ENCODE data around the gene TAF9.
A peak's percentile ranks its signal among the peaks of the same experiment; 100 is the strongest.
"Not testable (repeated sequence)": the region's sequence is repeated elsewhere in the genome, so short reads cannot be mapped to it uniquely, and the experiment has no call there.

The TAF9 gene

DNA sequence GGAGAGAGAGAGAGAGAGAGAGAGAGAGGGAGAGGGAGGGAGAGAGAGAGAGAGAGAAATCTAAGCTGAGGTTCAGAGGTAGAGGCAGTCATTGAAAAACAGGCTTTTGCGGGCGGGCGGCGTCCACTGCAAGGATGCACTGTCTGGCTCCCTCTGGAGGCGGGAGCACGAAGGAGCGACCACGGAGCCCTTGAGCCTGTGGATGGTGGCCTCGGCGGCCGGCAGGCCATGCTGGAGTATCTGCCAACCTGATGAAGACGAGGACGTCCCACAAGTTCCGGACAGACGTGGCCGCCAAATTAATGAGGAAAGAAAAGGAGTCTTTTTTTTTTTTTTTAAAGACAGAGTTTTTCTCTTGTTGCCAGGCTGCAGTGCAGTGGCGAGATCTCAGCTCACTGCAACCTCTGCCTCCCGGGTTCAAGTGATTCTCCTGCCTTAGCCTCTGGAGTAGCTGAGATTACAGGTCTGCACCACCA lies 34.5 kb downstream of the TAF9 start (continued):
- TF ChIP-seq, protein P1, sequence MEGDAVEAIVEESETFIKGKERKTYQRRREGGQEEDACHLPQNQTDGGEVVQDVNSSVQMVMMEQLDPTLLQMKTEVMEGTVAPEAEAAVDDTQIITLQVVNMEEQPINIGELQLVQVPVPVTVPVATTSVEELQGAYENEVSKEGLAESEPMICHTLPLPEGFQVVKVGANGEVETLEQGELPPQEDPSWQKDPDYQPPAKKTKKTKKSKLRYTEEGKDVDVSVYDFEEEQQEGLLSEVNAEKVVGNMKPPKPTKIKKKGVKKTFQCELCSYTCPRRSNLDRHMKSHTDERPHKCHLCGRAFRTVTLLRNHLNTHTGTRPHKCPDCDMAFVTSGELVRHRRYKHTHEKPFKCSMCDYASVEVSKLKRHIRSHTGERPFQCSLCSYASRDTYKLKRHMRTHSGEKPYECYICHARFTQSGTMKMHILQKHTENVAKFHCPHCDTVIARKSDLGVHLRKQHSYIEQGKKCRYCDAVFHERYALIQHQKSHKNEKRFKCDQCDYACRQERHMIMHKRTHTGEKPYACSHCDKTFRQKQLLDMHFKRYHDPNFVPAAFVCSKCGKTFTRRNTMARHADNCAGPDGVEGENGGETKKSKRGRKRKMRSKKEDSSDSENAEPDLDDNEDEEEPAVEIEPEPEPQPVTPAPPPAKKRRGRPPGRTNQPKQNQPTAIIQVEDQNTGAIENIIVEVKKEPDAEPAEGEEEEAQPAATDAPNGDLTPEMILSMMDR (tag by site-specific recombination; IDR thresholded peaks at IDR 0.05) = peak; percentile 82
- TF ChIP-seq ZNF157 (tag by site-specific recombination; IDR thresholded peaks at IDR 0.05) = no peak

DNA sequence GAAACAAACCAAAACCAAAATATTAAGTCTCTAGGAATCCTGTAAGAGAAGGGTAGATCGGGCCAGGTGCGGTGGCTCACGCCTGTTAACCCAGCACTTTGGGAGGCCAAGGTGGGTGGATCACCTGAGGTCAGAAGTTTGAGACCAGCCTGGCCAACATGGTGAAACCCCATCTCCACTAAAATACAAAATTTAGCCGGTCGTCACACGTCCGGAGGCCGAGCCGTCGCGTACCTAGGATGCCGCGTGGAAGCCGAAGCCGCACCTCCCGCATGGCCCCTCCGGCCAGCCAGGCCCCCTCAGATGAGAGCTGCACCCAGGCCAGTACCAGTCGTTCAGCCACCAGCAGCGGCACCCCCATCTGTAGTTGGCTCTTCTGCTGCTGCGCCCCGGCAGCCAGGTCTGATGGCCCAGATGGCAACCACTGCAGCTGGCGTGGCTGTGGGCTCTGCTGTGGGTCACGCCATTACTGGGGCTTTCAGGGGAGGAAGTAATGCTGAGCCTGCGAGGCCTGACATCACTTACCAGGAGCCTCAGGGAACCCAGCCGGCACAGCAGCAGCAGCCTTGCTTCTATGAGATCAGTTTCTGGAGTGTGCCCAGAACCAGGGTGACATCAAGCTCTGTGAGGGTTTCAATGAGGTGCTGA lies 35.5 kb downstream of the TAF9 start:
- POLR2A ChIA-PET = interaction anchor here (0.6 to 1.4 kb wide), 3 partner anchors 15 to 240 kb away, joined by 3 to 4 read pairs (median 3); partner anchors contain the start of gene SLC30A5
- not testable (repeated sequence) for H3K4me3 ChIP-seq (ENCODE audit: low read depth, low read length); H3K36me3 ChIP-seq (ENCODE audit: control insufficient read depth in 2 of 2, insufficient read depth in 1 of 2, low read length in 2 of 2); H3K27ac ChIP-seq (ENCODE audit: extremely low read depth, low read depth, low read length); H3K4me1 ChIP-seq (ENCODE audit: control insufficient read depth, insufficient read depth, low read length); H3K9me3 ChIP-seq (ENCODE audit: control insufficient read depth, insufficient read depth, low read depth, low read length)
- CTCF ChIA-PET = interaction anchor here (0.6 to 2.7 kb wide), 14 partner anchors 14 to 798 kb away, joined by 3 to 12 read pairs (median 3); partner anchors contain the start of gene SLC30A5
- TF ChIP-seq, protein P2, sequence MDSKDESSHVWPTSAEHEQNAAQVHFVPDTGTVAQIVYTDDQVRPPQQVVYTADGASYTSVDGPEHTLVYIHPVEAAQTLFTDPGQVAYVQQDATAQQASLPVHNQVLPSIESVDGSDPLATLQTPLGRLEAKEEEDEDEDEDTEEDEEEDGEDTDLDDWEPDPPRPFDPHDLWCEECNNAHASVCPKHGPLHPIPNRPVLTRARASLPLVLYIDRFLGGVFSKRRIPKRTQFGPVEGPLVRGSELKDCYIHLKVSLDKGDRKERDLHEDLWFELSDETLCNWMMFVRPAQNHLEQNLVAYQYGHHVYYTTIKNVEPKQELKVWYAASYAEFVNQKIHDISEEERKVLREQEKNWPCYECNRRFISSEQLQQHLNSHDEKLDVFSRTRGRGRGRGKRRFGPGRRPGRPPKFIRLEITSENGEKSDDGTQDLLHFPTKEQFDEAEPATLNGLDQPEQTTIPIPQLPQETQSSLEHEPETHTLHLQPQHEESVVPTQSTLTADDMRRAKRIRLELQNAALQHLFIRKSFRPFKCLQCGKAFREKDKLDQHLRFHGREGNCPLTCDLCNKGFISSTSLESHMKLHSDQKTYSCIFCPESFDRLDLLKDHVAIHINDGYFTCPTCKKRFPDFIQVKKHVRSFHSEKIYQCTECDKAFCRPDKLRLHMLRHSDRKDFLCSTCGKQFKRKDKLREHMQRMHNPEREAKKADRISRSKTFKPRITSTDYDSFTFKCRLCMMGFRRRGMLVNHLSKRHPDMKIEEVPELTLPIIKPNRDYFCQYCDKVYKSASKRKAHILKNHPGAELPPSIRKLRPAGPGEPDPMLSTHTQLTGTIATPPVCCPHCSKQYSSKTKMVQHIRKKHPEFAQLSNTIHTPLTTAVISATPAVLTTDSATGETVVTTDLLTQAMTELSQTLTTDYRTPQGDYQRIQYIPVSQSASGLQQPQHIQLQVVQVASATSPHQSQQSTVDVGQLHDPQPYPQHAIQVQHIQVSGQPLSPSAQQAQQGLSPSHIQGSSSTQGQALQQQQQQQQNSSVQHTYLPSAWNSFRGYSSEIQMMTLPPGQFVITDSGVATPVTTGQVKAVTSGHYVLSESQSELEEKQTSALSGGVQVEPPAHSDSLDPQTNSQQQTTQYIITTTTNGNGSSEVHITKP (tag by site-specific recombination; IDR thresholded peaks at IDR 0.05) = peak; percentile 67

DNA sequence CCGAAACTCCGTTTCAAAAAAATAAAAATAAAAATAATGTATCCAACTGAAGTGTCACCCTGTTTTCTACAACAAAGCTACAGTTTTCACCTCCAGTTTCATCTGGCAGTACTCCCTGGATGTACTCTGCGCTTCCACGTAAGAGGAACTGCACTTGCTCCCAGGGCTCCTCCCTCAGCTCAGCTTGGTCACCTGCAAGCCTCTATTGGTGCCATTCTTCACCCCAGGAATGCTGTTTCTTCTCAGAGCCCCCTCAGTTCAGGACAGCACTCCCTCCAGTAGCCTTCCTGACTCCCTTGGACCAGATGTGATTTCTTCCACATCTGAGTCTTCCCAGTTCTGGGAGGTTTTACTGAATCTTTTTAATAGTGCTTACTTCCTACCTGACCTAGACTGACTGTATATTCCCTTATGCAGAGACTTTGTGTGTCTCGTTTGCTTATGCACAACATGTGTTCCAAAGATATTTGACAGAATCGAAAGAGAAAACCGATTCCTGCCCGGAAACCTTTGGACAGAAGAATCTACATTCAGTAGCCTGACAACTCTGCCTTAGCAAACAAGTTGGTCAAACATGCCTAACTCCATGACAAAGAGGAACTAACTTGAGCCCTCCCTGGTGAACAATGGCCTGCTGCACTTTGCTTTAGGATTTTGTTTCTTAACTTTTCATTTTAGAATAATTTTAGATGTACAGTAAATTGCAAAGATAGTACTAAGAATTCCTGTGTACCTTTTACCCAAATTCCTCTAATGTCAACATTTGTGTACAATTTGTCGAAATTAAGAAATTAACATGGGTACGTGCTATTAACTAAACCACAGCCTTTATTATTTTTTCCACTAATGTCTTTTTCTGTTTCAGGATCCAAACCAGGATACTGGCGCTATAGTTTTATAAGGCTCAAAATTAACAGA lies 37.5 kb downstream of the TAF9 start:
- Histone ChIP-seq H3K4me3 (ENCODE audit: low read depth, low read length) (peak overlapping the region; percentile 89), H3K4me1 (ENCODE audit: control insufficient read depth, insufficient read depth, low read length) (peaks cover 5% of the 10 kb centered on the region; the same call in 1 of the 2 replicates), H3K9me3 (ENCODE audit: control insufficient read depth, insufficient read depth, low read depth, low read length) (no peaks in the 10 kb centered on the region), H3K36me3 (ENCODE audit: control insufficient read depth in 2 of 2, insufficient read depth in 1 of 2, low read length in 2 of 2) (no peaks in the 10 kb centered on the region), H3K27ac (ENCODE audit: extremely low read depth, low read depth, low read length) (no peak overlapping the region)
- TF ChIP-seq ZNF16 (tag by site-specific recombination; IDR thresholded peaks at IDR 0.05; ENCODE audit: low read depth) = no peak
- TF ChIP-seq ZNF157 (tag by site-specific recombination; IDR thresholded peaks at IDR 0.05) = no peak
- TF ChIP-seq, protein P3, sequence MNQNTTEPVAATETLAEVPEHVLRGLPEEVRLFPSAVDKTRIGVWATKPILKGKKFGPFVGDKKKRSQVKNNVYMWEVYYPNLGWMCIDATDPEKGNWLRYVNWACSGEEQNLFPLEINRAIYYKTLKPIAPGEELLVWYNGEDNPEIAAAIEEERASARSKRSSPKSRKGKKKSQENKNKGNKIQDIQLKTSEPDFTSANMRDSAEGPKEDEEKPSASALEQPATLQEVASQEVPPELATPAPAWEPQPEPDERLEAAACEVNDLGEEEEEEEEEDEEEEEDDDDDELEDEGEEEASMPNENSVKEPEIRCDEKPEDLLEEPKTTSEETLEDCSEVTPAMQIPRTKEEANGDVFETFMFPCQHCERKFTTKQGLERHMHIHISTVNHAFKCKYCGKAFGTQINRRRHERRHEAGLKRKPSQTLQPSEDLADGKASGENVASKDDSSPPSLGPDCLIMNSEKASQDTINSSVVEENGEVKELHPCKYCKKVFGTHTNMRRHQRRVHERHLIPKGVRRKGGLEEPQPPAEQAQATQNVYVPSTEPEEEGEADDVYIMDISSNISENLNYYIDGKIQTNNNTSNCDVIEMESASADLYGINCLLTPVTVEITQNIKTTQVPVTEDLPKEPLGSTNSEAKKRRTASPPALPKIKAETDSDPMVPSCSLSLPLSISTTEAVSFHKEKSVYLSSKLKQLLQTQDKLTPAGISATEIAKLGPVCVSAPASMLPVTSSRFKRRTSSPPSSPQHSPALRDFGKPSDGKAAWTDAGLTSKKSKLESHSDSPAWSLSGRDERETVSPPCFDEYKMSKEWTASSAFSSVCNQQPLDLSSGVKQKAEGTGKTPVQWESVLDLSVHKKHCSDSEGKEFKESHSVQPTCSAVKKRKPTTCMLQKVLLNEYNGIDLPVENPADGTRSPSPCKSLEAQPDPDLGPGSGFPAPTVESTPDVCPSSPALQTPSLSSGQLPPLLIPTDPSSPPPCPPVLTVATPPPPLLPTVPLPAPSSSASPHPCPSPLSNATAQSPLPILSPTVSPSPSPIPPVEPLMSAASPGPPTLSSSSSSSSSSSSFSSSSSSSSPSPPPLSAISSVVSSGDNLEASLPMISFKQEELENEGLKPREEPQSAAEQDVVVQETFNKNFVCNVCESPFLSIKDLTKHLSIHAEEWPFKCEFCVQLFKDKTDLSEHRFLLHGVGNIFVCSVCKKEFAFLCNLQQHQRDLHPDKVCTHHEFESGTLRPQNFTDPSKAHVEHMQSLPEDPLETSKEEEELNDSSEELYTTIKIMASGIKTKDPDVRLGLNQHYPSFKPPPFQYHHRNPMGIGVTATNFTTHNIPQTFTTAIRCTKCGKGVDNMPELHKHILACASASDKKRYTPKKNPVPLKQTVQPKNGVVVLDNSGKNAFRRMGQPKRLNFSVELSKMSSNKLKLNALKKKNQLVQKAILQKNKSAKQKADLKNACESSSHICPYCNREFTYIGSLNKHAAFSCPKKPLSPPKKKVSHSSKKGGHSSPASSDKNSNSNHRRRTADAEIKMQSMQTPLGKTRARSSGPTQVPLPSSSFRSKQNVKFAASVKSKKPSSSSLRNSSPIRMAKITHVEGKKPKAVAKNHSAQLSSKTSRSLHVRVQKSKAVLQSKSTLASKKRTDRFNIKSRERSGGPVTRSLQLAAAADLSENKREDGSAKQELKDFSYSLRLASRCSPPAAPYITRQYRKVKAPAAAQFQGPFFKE (tag by site-specific recombination; IDR thresholded peaks at IDR 0.05; ENCODE audit: borderline replicate concordance) = no peak
- TF ChIP-seq YY2 (tag by site-specific recombination; IDR thresholded peaks at IDR 0.05) = no peak
- no peak for TF ChIP-seq BCL11B (tag by site-specific recombination; IDR thresholded peaks at IDR 0.05; ENCODE audit: low read depth)
- no peak for TF ChIP-seq ZNF112 (tag by site-specific recombination; IDR thresholded peaks at IDR 0.05)
- TF ChIP-seq ZNF76 (tag by site-specific recombination; IDR thresholded peaks at IDR 0.05; ENCODE audit: borderline replicate concordance, low read depth) = no peak
- no peak for TF ChIP-seq ZNF121 (tag by site-specific recombination; IDR thresholded peaks at IDR 0.05)
- TF ChIP-seq KLF1 (tag by site-specific recombination; IDR thresholded peaks at IDR 0.05) = no peak
- peak; percentile 85 for TF ChIP-seq SCRT2 (tag by site-specific recombination; IDR thresholded peaks at IDR 0.05)
- 0 out of 2 replicates have a peak, but pooled peaks have one; percentile 42 for TF ChIP-seq SCRT1 (tag by site-specific recombination; IDR thresholded peaks at IDR 0.05; ENCODE audit: borderline replicate concordance)
- TF ChIP-seq, protein P4, sequence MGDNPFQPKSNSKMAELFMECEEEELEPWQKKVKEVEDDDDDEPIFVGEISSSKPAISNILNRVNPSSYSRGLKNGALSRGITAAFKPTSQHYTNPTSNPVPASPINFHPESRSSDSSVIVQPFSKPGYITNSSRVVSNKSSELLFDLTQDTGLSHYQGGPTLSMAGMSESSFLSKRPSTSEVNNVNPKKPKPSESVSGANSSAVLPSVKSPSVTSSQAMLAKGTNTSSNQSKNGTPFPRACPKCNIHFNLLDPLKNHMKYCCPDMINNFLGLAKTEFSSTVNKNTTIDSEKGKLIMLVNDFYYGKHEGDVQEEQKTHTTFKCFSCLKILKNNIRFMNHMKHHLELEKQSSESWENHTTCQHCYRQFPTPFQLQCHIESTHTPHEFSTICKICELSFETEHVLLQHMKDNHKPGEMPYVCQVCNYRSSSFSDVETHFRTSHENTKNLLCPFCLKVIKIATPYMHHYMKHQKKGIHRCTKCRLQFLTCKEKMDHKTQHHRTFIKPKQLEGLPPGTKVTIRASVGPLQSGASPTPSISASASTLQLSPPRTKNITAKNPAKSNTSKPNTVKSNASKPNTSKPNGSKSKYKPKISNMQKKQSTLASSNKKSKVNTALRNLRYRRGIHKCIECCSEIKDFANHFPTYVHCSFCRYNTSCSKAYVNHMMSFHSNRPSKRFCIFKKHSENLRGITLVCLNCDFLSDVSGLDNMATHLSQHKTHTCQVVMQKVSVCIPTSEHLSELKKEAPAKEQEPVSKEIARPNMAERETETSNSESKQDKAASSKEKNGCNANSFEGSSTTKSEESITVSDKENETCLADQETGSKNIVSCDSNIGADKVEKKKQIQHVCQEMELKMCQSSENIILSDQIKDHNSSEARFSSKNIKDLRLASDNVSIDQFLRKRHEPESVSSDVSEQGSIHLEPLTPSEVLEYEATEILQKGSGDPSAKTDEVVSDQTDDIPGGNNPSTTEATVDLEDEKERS (tag by site-specific recombination; IDR thresholded peaks at IDR 0.05) = no peak
- ChIA-PET CTCF (no interaction called here), POLR2A (interaction anchor here (1.0 to 1.2 kb wide), 3 partner anchors 61 to 143 kb away, joined by 3 to 4 read pairs (median 4); partner anchors contain the start of gene CENPH)

Measured in HEK293 (cell line).